Cardiac fibroblast (primary cell): ENCODE measurements around the gene RNF227.

Source experiments
- DNase-seq, 2 donors: peaks; one replicate each; pipeline versions ENCODE4 v3.0.0 to v3.0.0-alpha.2; 2010; ENCODE audit warnings: low read depth in 2 of 2
- H3K4me3 ChIP-seq, 2 donors: replicated peaks in 1 of 2; 1 replicate in 1 of 2; 2 replicates in 1 of 2; pipeline ENCODE4 v1.5.1; 2011; ENCODE audit warnings: low read depth in 2 of 2, low read length in 2 of 2, mild to moderate bottlenecking in 2 of 2, moderate library complexity in 1 of 2
- TF ChIP-seq, protein P1 (sequence below): IDR thresholded peaks from one replicate; pipeline ENCODE4 v1.5.1; 2011; ENCODE audit warnings: low read depth, mild to moderate bottlenecking, low read length, inconsistent platforms

Gene RNF227

GRCh38 chr17:7951143-7951792 lies 35.2 kb upstream of the RNF227 start:
- TF ChIP-seq, protein P1, sequence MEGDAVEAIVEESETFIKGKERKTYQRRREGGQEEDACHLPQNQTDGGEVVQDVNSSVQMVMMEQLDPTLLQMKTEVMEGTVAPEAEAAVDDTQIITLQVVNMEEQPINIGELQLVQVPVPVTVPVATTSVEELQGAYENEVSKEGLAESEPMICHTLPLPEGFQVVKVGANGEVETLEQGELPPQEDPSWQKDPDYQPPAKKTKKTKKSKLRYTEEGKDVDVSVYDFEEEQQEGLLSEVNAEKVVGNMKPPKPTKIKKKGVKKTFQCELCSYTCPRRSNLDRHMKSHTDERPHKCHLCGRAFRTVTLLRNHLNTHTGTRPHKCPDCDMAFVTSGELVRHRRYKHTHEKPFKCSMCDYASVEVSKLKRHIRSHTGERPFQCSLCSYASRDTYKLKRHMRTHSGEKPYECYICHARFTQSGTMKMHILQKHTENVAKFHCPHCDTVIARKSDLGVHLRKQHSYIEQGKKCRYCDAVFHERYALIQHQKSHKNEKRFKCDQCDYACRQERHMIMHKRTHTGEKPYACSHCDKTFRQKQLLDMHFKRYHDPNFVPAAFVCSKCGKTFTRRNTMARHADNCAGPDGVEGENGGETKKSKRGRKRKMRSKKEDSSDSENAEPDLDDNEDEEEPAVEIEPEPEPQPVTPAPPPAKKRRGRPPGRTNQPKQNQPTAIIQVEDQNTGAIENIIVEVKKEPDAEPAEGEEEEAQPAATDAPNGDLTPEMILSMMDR, result no peak
- DNase-seq, result no peak

DNA sequence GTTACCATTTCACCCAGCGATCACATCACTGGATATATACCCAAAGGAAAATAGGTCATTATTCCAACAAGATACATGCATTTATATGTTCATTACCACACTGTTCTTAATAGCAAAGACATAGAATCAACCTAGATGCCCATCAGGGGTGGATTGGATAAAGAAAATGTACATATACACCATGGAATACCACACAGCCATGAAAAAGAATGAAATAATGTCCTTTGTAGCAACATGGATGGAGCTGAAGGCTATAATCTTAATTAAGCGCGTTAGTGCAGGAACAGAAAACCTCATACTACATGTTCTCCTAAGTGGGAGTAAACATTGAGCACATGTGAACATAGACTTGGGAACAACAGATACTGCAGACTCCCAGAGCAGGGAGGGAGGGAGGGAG lies 34.5 kb upstream of the RNF227 start:
- H3K4me3 ChIP-seq, result no peak overlapping the region
- TF ChIP-seq, protein P1, result no peak
- DNase-seq, result no peak

More at GRCh38 chr17:7951143-7951792, 35.2 kb upstream of the RNF227 start:
- H3K4me3 ChIP-seq, result no peak overlapping the region

DNA sequence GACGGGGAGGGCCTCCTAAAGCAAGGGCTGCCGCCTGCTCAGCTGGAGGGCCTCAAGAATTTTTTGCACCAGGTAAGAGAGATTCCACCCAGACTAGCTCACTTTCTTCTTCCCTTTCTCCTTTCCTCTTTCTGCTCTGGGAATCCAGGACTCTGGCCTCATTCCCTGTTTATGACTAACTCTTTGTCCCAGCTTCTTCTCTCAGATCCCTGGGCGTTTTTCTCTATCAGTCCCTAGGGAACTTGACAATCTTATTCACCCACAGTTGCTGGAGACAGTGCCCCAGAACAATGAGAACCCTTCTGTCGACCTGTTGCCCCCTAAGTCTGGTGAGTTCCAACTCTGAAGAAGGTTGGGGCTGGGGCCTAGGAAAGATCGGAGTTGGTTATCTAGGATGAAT lies 31.6 kb upstream of the RNF227 start:
- DNase-seq, result peak; percentile 23 to 55
- TF ChIP-seq, protein P1, result no peak
- no peak overlapping the region for H3K4me3 ChIP-seq

- DNase-seq, result no peak
- H3K4me3 ChIP-seq, result no peak overlapping the region
- TF ChIP-seq, protein P1, result no peak
Measured at GRCh38 chr17:7946441-7946840, 30.4 kb upstream of the RNF227 start.

- DNase-seq, result no peak
- TF ChIP-seq, protein P1, result no peak
- no peak overlapping the region for H3K4me3 ChIP-seq
Measured at GRCh38 chr17:7945651-7946050, 29.6 kb upstream of the RNF227 start.

DNA sequence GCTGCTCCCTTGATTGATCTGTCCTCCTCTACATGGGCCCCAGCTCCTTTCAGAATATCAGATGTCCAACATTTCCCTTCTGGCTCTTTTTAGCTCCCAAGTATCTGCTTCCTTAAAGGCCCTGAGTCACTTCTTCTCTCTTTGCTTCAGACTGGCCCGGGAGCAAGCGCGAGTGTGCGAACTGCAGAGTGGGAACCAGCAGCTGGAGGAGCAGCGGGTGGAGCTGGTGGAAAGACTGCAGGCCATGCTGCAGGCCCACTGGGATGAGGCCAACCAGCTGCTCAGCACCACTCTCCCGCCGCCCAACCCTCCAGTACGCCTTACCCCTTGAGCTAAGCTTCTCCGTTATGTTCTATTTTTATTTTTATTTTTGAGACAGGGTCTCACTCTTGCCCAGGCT lies 28.2 kb upstream of the RNF227 start:
- H3K4me3 ChIP-seq, result no peak overlapping the region
- no peak for DNase-seq
- TF ChIP-seq, protein P1, result no peak

DNA sequence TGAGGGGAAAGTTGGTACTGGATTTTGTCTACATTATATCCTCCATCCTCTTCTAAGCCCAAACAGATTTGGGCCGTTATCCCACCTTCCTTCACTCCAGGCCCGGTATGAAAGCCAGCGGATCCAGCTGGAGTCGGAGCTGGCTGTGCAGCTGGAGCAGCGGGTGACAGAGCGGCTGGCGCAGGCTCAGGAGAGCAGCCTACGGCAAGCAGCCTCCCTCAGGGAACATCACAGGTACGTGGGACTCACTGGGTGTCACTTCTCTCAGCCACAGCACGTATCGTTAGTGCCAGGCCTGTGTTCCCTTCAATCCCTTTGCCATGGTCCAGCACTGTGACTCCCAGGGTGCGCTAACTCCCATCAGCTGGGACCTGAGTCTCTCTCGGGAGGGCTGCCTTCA lies 27.2 kb upstream of the RNF227 start:
- TF ChIP-seq, protein P1, result no peak
- H3K4me3 ChIP-seq, result no peak overlapping the region
- DNase-seq, result no peak
